ENCODE measurements around the gene ETS2. TPM values are rescaled to one million over a fixed set of nuclear protein-coding genes. Genes with fewer than 3 reads are reported as not detected.

ETS2 gene
- total and polyA plus RNA-seq, 2 of the 8 experiments (the other 6 are each of a cell fraction or from before 2014, with no cell fraction given) = 11.0 to 45.1 TPM

DNA sequence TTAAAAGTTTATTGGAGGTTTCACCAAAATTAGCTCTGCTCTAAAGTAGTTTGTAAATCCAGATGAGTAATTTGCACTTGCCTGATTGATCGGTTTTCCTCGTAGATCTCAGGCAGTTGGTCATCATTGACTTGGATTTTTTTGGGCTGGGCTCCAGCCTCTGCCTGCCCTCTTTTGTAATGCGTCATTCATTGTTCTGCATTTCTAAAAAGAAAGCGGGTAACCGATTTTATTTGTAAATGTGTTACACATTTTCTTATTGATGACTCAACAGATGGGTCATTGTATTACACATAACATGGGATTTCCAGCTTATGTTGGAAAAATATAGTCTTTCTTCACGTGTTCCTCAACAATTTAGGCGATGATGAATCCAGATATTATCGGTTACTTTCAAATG, 5.5 kb downstream of the ETS2 start:
- peaks cover 8 to 54% of the 10 kb centered on the region in 2 experiments; a peak in 3 of 4 replicates for H3K79me2 ChIP-seq (ENCODE audit: control insufficient read depth in 1 of 2, insufficient read depth in 2 of 2, low read length in 2 of 2)
- H3K36me3 ChIP-seq (ENCODE audit: control insufficient read depth in 2 of 4, insufficient read depth in 4 of 4, low read length in 3 of 4) = peaks cover 11 to 52% (median 26%) of the 10 kb centered on the region in 4 experiments

More for the DNA sequence above, 5.5 kb downstream of the ETS2 start:
- Histone ChIP-seq H4K5ac (ENCODE audit: insufficient read length, low read depth, low read length) (no peak overlapping the region), H3K4me3 (ENCODE audit: extremely low read depth in 1 of 4, insufficient read depth in 2 of 4, low read depth in 3 of 4, low read length in 4 of 4) (peak overlapping the region in 1 of 4 experiments; percentile 1; a peak in 1 of 8 replicates), H3K27ac (ENCODE audit: low read depth, low read length) (no peak overlapping the region), H4K8ac (ENCODE audit: extremely low read depth, insufficient read depth, low read length) (no peak overlapping the region), H3K14ac (ENCODE audit: insufficient read length) (no peak overlapping the region), H3K23me2 (ENCODE audit: low read depth, low read length) (peaks cover 4% of the 10 kb centered on the region; the same call in 1 of the 2 replicates), H3K4me1 (replicated peaks in 1 of 4; ENCODE audit: control insufficient read depth in 3 of 4, insufficient read depth in 4 of 4, low read length in 3 of 4) (peaks cover 19 to 35% (median 30%) of the 10 kb centered on the region in 4 experiments), H3K4me2 (ENCODE audit: insufficient read depth in 1 of 2, low read depth in 2 of 2, low read length in 2 of 2) (peak overlapping the region; percentile 3 to 28; a peak in 1 of 4 replicates), H3K18ac (ENCODE audit: extremely low read depth, low read length) (no peak overlapping the region), H3K4ac (replicated peaks; ENCODE audit: insufficient read length, low read depth, low read length) (no peak overlapping the region), H3K27me3 (replicated peaks in 1 of 4; ENCODE audit: control insufficient read depth in 3 of 4, extremely low read depth in 1 of 4, insufficient read depth in 3 of 4, low read length in 3 of 4) (no peaks in the 10 kb centered on the region), H2BK120ac (replicated peaks; ENCODE audit: low read depth, low read length) (no peak overlapping the region), H2AK5ac (ENCODE audit: low read depth, low read length) (no peak overlapping the region), H2BK5ac (ENCODE audit: low read depth, low read length) (no peak overlapping the region), H3K23ac (ENCODE audit: insufficient read length) (no peak overlapping the region), H4K20me1 (replicated peaks in 1 of 2; ENCODE audit: control insufficient read depth in 1 of 2, insufficient read depth in 2 of 2, low read length in 2 of 2) (peaks cover 0 to 3% of the 10 kb centered on the region in 2 experiments), H3K9me3 (ENCODE audit: insufficient read depth in 2 of 2, low read depth in 1 of 2, low read length in 1 of 2) (no peaks in the 10 kb centered on the region), H3K79me1 (ENCODE audit: low read depth, low read length) (no peaks in the 10 kb centered on the region; the same call in 1 of the 2 replicates), H2BK12ac (ENCODE audit: low read depth, low read length) (no peak overlapping the region), H3K9ac (replicated peaks in 1 of 4; ENCODE audit: extremely low read depth in 1 of 4, low read depth in 3 of 4, low read length in 3 of 4) (no peak overlapping the region), H3K56ac (replicated peaks; ENCODE audit: insufficient read length, low read depth, low read length) (no peak overlapping the region), H2BK20ac (ENCODE audit: low read length) (no peak overlapping the region), H4K91ac (replicated peaks; ENCODE audit: insufficient read length, low read length) (no peak overlapping the region), H2AFZ (ENCODE audit: low read length) (no peak overlapping the region), H2BK15ac (ENCODE audit: low read length) (no peak overlapping the region)
- POLR2A ChIA-PET (ENCODE audit: partially characterized antibody) = interaction anchor here (1.4 kb wide), 1 partner anchor 219 kb away, joined by 3 read pairs; no protein-coding TSS in a partner anchor
- whole genome bisulfite sequencing, 2 experiments (ENCODE audit: extremely low coverage in 1 of 2, insufficient coverage in 1 of 2, insufficient read length in 1 of 2, insufficient replicate concordance in 2 of 2, low coverage in 1 of 2, low lambda C conversion rate in 2 of 2, missing lambda C conversion rate in 1 of 2) = 30% methylated on average over 8 of the region's 8 CpGs; no CpG with 5 or more reads in 1 of the 2 experiments
- CTCF ChIA-PET (ENCODE audit: partially characterized antibody) = interaction anchor here (1.1 kb wide), 1 partner anchor 212 kb away, joined by 3 read pairs; no protein-coding TSS in a partner anchor
- FAIRE-seq (no peak), DNase-seq (ENCODE audit: low read depth in 1 of 2, low spot score in 2 of 2) (no peak)
- no peak for TF ChIP-seq TCF12 (IDR thresholded peaks at IDR 0.05; ENCODE audit: low read depth, low read length)
- 0 out of 2 replicates have a peak, but pooled peaks have one; percentile 11 for TF ChIP-seq POU5F1 (IDR thresholded peaks at IDR 0.05; ENCODE audit: low read depth, low read length)
- TF ChIP-seq YY1 (IDR thresholded peaks at IDR 0.05; ENCODE audit: low read depth, low read length) = no peak
